Measurements from ENCODE around the gene GPR39.

DNA sequence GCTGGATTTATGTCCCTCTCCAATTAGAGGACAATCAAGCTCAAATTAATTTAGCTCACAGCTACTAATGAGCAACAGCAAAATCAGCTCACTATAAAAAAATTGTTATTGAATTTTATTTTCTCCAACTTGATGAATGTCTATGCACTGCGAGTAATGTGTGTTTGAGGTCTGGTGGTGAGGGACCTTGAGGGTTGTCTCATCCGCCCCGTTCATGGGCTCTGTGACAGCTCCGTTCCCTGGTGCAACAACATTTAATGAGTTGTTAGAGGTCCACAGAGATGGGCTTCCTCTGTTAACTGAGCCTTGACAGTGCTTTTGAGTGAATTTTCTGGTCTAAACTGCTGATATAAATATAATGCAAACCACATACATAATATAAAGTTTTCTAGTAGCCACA, 101.7 kb downstream of the GPR39 start:
- TF ChIP-seq EP300 (IDR thresholded peaks at IDR 0.05) = no peak
- TF ChIP-seq POLR2A (IDR thresholded peaks at IDR 0.05) = no peak

All from upper lobe of left lung (tissue), 4 donors.